Activated T-helper 9 cell treated with anti-CD3 and anti-CD28 coated beads, Interleukin-2, amount 50 U/mL, for 16 hours (primary cell): Measurements from ENCODE around the gene PIAS1.
"Not testable (repeated sequence)": the region's sequence is repeated elsewhere in the genome, so short reads cannot be mapped to it uniquely, and the experiment has no call there.

Experiments
- DNase-seq: peaks from one replicate; pipeline ENCODE4 v3.0.0-alpha.2; 2020; ENCODE audit warnings: low read depth

Gene PIAS1

DNA sequence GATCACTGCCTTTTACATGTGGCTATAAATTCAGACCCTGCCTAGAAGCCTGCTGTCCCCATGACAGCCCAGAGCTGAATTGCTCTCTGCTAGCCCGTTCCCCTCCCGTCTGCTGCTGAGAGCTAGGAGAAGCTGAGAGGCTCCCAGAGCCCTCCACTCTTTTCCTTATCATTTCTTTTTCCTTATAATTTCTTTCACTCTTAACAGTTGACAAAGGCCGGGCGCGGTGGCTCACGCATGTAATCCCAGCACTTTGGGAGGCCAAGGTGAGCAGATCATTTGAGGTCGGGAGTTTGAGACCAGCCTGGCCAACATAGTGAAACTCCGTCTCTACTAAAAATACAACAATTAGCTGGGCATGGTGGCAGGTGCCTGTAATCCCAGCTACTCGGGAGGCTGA, 180.4 kb downstream of the PIAS1 start:
- not testable (repeated sequence) for DNase-seq

GRCh38 chr15:68235022-68235421, 180.9 kb downstream of the PIAS1 start:
- no peak for DNase-seq

GRCh38 chr15:68239025-68239424, 184.9 kb downstream of the PIAS1 start:
- DNase-seq, result no peak

DNA sequence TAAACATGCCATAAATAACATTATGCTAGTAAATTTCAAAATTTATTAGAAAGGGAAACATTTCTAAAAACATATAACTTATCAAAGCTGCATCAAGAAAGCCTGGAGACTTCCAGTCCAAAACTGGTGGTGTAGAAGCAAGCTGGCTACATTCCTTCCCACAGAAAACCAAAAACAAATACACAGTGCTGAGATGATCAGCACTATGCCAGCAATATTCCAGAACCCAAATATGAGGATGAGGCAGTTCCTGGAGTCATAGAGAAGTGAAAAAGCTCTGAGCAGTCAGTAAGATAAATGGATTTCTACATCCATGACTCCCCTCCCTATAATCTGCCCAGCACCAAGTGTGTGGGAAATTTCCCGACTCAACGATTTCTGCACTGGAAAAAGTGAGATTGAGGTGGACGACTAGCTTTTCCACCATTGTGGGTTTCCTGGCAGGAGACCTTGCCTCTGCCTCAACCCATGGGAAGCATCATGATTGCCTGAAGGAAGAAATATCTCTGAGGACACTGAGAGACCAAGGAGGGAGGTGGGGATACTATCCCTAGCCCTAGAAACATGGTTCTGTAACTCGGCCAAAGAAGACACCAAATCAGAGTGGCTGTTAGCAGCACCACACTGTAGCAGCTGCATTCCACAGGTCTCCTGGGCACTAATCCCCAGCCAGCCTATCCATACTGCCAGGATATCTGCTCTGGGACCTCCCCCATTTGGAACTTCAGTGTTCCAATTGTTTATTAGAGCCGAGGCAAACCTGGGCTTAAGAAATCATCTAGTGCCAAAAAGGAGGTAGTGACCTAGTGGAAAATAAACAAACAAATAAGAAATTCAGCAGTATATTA, 187.2 kb downstream of the PIAS1 start:
- DNase-seq, result no peak
